Nucleus accumbens (tissue), 56 donors: ENCODE data around the gene NKPD1.
"Not testable (repeated sequence)": the region's sequence is repeated elsewhere in the genome, so short reads cannot be mapped to it uniquely, and the experiment has no call there.

Experiments used
- DNase-seq, 56 donors: peaks; one replicate each; lab custom pipeline; 2025; lab: John Stamatoyannopoulos, UW

Gene NKPD1

GRCh38 chr19:45121827-45122345 lies 38.9 kb downstream of the NKPD1 start:
- DNase-seq, result no peak

- no peak for DNase-seq
Measured at GRCh38 chr19:45119582-45119981, 41.2 kb downstream of the NKPD1 start.

GRCh38 chr19:45118591-45119355 lies 42.0 kb downstream of the NKPD1 start:
- not testable (repeated sequence) for DNase-seq

GRCh38 chr19:45118106-45118505 lies 42.7 kb downstream of the NKPD1 start:
- no peak for DNase-seq

GRCh38 chr19:45117671-45118070 lies 43.1 kb downstream of the NKPD1 start:
- no peak for DNase-seq

GRCh38 chr19:45117167-45117594 lies 43.6 kb downstream of the NKPD1 start:
- DNase-seq, result peak in 1 of 56 donors; percentile 3

GRCh38 chr19:45115809-45116615 lies 44.8 kb downstream of the NKPD1 start:
- no peak for DNase-seq

GRCh38 chr19:45114116-45114515 lies 46.7 kb downstream of the NKPD1 start:
- DNase-seq, result no peak

- DNase-seq, result no peak
Measured at GRCh38 chr19:45113628-45114027, 47.2 kb downstream of the NKPD1 start.

- no peak for DNase-seq
Measured at GRCh38 chr19:45112111-45112827, 48.5 kb downstream of the NKPD1 start.
